ENCODE results near the gene CD2AP.

CD2AP gene

GRCh38 chr6:47496935-47497579, 19.5 kb downstream of the CD2AP start:
- Histone ChIP-seq H3K36me3 (ENCODE audit: insufficient read depth, low read length) (no peaks in the 10 kb centered on the region), H3K4me1 (ENCODE audit: control insufficient read depth, insufficient read depth, low read length, unreplicated experiment) (no peaks in the 10 kb centered on the region), H3K79me2 (ENCODE audit: control insufficient read depth, insufficient read depth, low read length, unreplicated experiment) (peaks cover 92% of the 10 kb centered on the region), H2AFZ (ENCODE audit: low read length, unreplicated experiment) (no peak overlapping the region), H3K27ac (ENCODE audit: low read depth, low read length) (no peak overlapping the region), H3K4me3 (ENCODE audit: low read depth, low read length) (no peak overlapping the region), H3K27me3 (ENCODE audit: insufficient read depth, low read length) (no peaks in the 10 kb centered on the region)

- H3K4me1 ChIP-seq (ENCODE audit: control insufficient read depth, insufficient read depth, low read length, unreplicated experiment), result peaks cover 8% of the 10 kb centered on the region
- peaks cover 56% of the 10 kb centered on the region for H3K79me2 ChIP-seq (ENCODE audit: control insufficient read depth, insufficient read depth, low read length, unreplicated experiment)
- no peak overlapping the region for H2AFZ ChIP-seq (ENCODE audit: low read length, unreplicated experiment)
- no peak overlapping the region for H3K27ac ChIP-seq (ENCODE audit: low read depth, low read length)
- no peak overlapping the region for H3K4me3 ChIP-seq (ENCODE audit: low read depth, low read length)
- peaks cover 11% of the 10 kb centered on the region for H3K36me3 ChIP-seq (ENCODE audit: insufficient read depth, low read length)
- no peaks in the 10 kb centered on the region for H3K27me3 ChIP-seq (ENCODE audit: insufficient read depth, low read length)
Measured at GRCh38 chr6:47502920-47503319, 25.3 kb downstream of the CD2AP start.

GRCh38 chr6:47509937-47510336, 32.3 kb downstream of the CD2AP start:
- H3K4me3 ChIP-seq (ENCODE audit: low read depth, low read length), result no peak overlapping the region
- peaks cover 61% of the 10 kb centered on the region for H3K36me3 ChIP-seq (ENCODE audit: insufficient read depth, low read length)
- H3K79me2 ChIP-seq (ENCODE audit: control insufficient read depth, insufficient read depth, low read length, unreplicated experiment), result peaks cover 29% of the 10 kb centered on the region
- H3K27me3 ChIP-seq (ENCODE audit: insufficient read depth, low read length), result no peaks in the 10 kb centered on the region
- no peak overlapping the region for H2AFZ ChIP-seq (ENCODE audit: low read length, unreplicated experiment)
- no peaks in the 10 kb centered on the region for H3K4me1 ChIP-seq (ENCODE audit: control insufficient read depth, insufficient read depth, low read length, unreplicated experiment)
- H3K27ac ChIP-seq (ENCODE audit: low read depth, low read length), result no peak overlapping the region

- Histone ChIP-seq H3K79me2 (ENCODE audit: control insufficient read depth, insufficient read depth, low read length, unreplicated experiment) (peaks cover 36% of the 10 kb centered on the region), H2AFZ (ENCODE audit: low read length, unreplicated experiment) (no peak overlapping the region)
Measured at GRCh38 chr6:47512872-47513271, 35.3 kb downstream of the CD2AP start.

GRCh38 chr6:47519279-47519678, 41.7 kb downstream of the CD2AP start:
- Histone ChIP-seq H3K79me2 (ENCODE audit: control insufficient read depth, insufficient read depth, low read length, unreplicated experiment) (peaks cover 49% of the 10 kb centered on the region), H3K4me3 (ENCODE audit: low read depth, low read length) (no peak overlapping the region), H3K36me3 (ENCODE audit: insufficient read depth, low read length) (no peaks in the 10 kb centered on the region), H3K4me1 (ENCODE audit: control insufficient read depth, insufficient read depth, low read length, unreplicated experiment) (no peaks in the 10 kb centered on the region), H3K27me3 (ENCODE audit: insufficient read depth, low read length) (no peaks in the 10 kb centered on the region), H2AFZ (ENCODE audit: low read length, unreplicated experiment) (no peak overlapping the region), H3K27ac (ENCODE audit: low read depth, low read length) (no peak overlapping the region)

More at GRCh38 chr6:47512872-47513271, 35.3 kb downstream of the CD2AP start:
- Histone ChIP-seq H3K27ac (ENCODE audit: low read depth, low read length) (no peak overlapping the region), H3K4me3 (ENCODE audit: low read depth, low read length) (no peak overlapping the region), H3K4me1 (ENCODE audit: control insufficient read depth, insufficient read depth, low read length, unreplicated experiment) (no peaks in the 10 kb centered on the region), H3K27me3 (ENCODE audit: insufficient read depth, low read length) (no peaks in the 10 kb centered on the region), H3K36me3 (ENCODE audit: insufficient read depth, low read length) (peaks cover 50% of the 10 kb centered on the region)

GRCh38 chr6:47520282-47520681, 42.7 kb downstream of the CD2AP start:
- H3K4me3 ChIP-seq (ENCODE audit: low read depth, low read length), result no peak overlapping the region
- H3K36me3 ChIP-seq (ENCODE audit: insufficient read depth, low read length), result no peaks in the 10 kb centered on the region
- no peak overlapping the region for H3K27ac ChIP-seq (ENCODE audit: low read depth, low read length)
- H3K27me3 ChIP-seq (ENCODE audit: insufficient read depth, low read length), result no peaks in the 10 kb centered on the region
- no peaks in the 10 kb centered on the region for H3K4me1 ChIP-seq (ENCODE audit: control insufficient read depth, insufficient read depth, low read length, unreplicated experiment)
- no peak overlapping the region for H2AFZ ChIP-seq (ENCODE audit: low read length, unreplicated experiment)
- H3K79me2 ChIP-seq (ENCODE audit: control insufficient read depth, insufficient read depth, low read length, unreplicated experiment), result peaks cover 47% of the 10 kb centered on the region

GRCh38 chr6:47521961-47522360, 44.4 kb downstream of the CD2AP start:
- H3K4me3 ChIP-seq (ENCODE audit: low read depth, low read length), result no peak overlapping the region
- no peaks in the 10 kb centered on the region for H3K4me1 ChIP-seq (ENCODE audit: control insufficient read depth, insufficient read depth, low read length, unreplicated experiment)
- H3K27me3 ChIP-seq (ENCODE audit: insufficient read depth, low read length), result no peaks in the 10 kb centered on the region
- H3K27ac ChIP-seq (ENCODE audit: low read depth, low read length), result no peak overlapping the region
- H3K36me3 ChIP-seq (ENCODE audit: insufficient read depth, low read length), result 0 out of 2 replicates have a peak, but pooled peaks cover 5% of the 10 kb centered on the region
- peaks cover 49% of the 10 kb centered on the region for H3K79me2 ChIP-seq (ENCODE audit: control insufficient read depth, insufficient read depth, low read length, unreplicated experiment)
- no peak overlapping the region for H2AFZ ChIP-seq (ENCODE audit: low read length, unreplicated experiment)

GRCh38 chr6:47524136-47524845, 46.7 kb downstream of the CD2AP start:
- no peak overlapping the region for H2AFZ ChIP-seq (ENCODE audit: low read length, unreplicated experiment)
- no peaks in the 10 kb centered on the region for H3K4me1 ChIP-seq (ENCODE audit: control insufficient read depth, insufficient read depth, low read length, unreplicated experiment)
- H3K27ac ChIP-seq (ENCODE audit: low read depth, low read length), result no peak overlapping the region
- H3K27me3 ChIP-seq (ENCODE audit: insufficient read depth, low read length), result no peaks in the 10 kb centered on the region
- H3K36me3 ChIP-seq (ENCODE audit: insufficient read depth, low read length), result peaks cover 13% of the 10 kb centered on the region; the same call in 1 of the 2 replicates
- H3K79me2 ChIP-seq (ENCODE audit: control insufficient read depth, insufficient read depth, low read length, unreplicated experiment), result peaks cover 43% of the 10 kb centered on the region
- H3K4me3 ChIP-seq (ENCODE audit: low read depth, low read length), result no peak overlapping the region

- Histone ChIP-seq H3K4me1 (ENCODE audit: control insufficient read depth, insufficient read depth, low read length, unreplicated experiment) (no peaks in the 10 kb centered on the region), H2AFZ (ENCODE audit: low read length, unreplicated experiment) (no peak overlapping the region), H3K4me3 (ENCODE audit: low read depth, low read length) (no peak overlapping the region), H3K27me3 (ENCODE audit: insufficient read depth, low read length) (no peaks in the 10 kb centered on the region), H3K79me2 (ENCODE audit: control insufficient read depth, insufficient read depth, low read length, unreplicated experiment) (peaks cover 41% of the 10 kb centered on the region), H3K27ac (ENCODE audit: low read depth, low read length) (no peak overlapping the region), H3K36me3 (ENCODE audit: insufficient read depth, low read length) (peaks cover 13% of the 10 kb centered on the region; the same call in 1 of the 2 replicates)
Measured at GRCh38 chr6:47525330-47526057, 47.9 kb downstream of the CD2AP start.

GRCh38 chr6:47527274-47527673, 49.7 kb downstream of the CD2AP start:
- Histone ChIP-seq H2AFZ (ENCODE audit: low read length, unreplicated experiment) (no peak overlapping the region), H3K27me3 (ENCODE audit: insufficient read depth, low read length) (no peaks in the 10 kb centered on the region), H3K36me3 (ENCODE audit: insufficient read depth, low read length) (peaks cover 16% of the 10 kb centered on the region; the same call in 1 of the 2 replicates), H3K27ac (ENCODE audit: low read depth, low read length) (no peak overlapping the region), H3K79me2 (ENCODE audit: control insufficient read depth, insufficient read depth, low read length, unreplicated experiment) (peaks cover 30% of the 10 kb centered on the region), H3K4me3 (ENCODE audit: low read depth, low read length) (no peak overlapping the region), H3K4me1 (ENCODE audit: control insufficient read depth, insufficient read depth, low read length, unreplicated experiment) (no peaks in the 10 kb centered on the region)
